VCaP (cell line): ENCODE results near the gene FNDC3A.

Source experiments
- H3K27ac ChIP-seq: fragments of 450-650 bp; 2 replicates; pipeline ENCODE4 v1.5.1; 2017
- CTCF ChIP-seq: fragments of 450-650 bp; conservative IDR thresholded peaks from 2 replicates; pipeline ENCODE4 v1.5.1; 2017; ENCODE audit warnings: mild to moderate bottlenecking, moderate library complexity

The FNDC3A gene

GRCh38 chr13:49217962-49218492, 242.3 kb downstream of the FNDC3A start:
- no peak for TF ChIP-seq CTCF
- no peak overlapping the region for H3K27ac ChIP-seq

GRCh38 chr13:49218493-49219051, 242.9 kb downstream of the FNDC3A start:
- TF ChIP-seq CTCF = no peak

GRCh38 chr13:49219647-49220035, 243.9 kb downstream of the FNDC3A start:
- TF ChIP-seq CTCF = no peak
- peak overlapping the region; percentile 31; the same call in 1 of the 2 replicates for H3K27ac ChIP-seq

More at GRCh38 chr13:49218493-49219051, 242.9 kb downstream of the FNDC3A start:
- H3K27ac ChIP-seq = no peak overlapping the region

GRCh38 chr13:49220036-49220855, 244.5 kb downstream of the FNDC3A start, which contains the start of gene MLNR:
Gene MLNR, plus strand, starts transcription at chr13:49220338. Its CDS starts 0 bp downstream, at chr13:49220338.
- H3K27ac ChIP-seq = peak within 1 kb of the TSS; percentile 31; the same call in 1 of the 2 replicates
- TF ChIP-seq CTCF = peak; percentile 54

- no peak overlapping the region for H3K27ac ChIP-seq
- TF ChIP-seq CTCF = no peak
Measured at GRCh38 chr13:49220856-49221589, 245.3 kb downstream of the FNDC3A start.

GRCh38 chr13:49221590-49221965, 245.9 kb downstream of the FNDC3A start:
- H3K27ac ChIP-seq = no peak overlapping the region
- no peak for TF ChIP-seq CTCF
